Stomach (tissue), 4 donors: ENCODE measurements around the gene EIPR1.

ENCODE experiments used
- POLR2A ChIP-seq, 4 donors: fragments of 450-650 bp; IDR thresholded peaks; one replicate each; pipeline ENCODE4 v1.6.1; 2016; ENCODE audit warnings: antibody characterized with exemption in 4 of 4, control low read depth in 2 of 4, mild to moderate bottlenecking in 1 of 4, moderate library complexity in 1 of 4
- POLR2AphosphoS5 ChIP-seq, 3 donors: sonication (generic); formaldehyde crosslinking; IDR thresholded peaks; one replicate each; pipeline ENCODE4 v1.6.1; 2016; ENCODE audit warnings: antibody characterized with exemption in 3 of 3
- TF ChIP-seq, protein P1 (sequence below), 7 experiments: fragments of 450-650 bp in 4 of 7; fragments of 200-600 bp in 3 of 7; sonication (generic) in 3 of 7; IDR thresholded peaks; one replicate each; pipeline ENCODE4 v1.5.1; 2016 to 2019; ENCODE audit warnings: antibody characterized with exemption in 7 of 7, control low read depth in 2 of 7, mild to moderate bottlenecking in 1 of 7

DNA sequence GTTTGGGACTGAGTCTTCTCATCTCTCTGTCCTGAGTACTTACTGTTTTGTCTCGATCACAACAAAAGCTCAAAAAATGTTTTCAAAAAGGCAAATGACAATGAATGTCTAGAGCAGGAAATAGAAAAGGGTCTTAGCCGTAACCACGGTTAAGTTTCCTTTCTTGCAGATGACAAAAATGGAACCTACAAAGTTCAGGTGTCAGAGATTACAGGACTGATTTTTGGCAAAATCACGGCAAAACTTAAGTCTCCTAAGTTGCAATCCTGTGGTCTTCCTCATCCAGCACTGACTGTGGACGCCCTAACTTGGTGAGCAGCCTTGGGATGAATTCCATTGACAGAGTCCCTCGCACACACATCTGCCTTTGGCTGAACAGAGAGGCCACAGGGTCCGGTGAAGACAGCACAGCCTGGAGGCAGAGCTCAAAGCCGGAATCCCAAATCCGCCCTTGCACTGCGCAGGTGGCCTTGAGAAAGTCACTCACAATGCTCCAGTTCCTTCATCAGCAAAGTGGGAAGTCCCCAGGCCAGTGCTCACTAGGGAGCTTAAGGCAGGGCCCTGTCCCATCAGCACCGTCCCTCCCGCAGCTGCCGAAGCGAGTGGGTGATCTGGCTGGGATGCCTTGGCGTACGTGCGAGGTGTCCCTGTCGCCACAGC is 55.2 kb downstream of the EIPR1 start:
- TF ChIP-seq POLR2A (IDR thresholded peaks at IDR 0.05) (no peak), POLR2AphosphoS5 (IDR thresholded peaks at IDR 0.05) (no peak)
- TF ChIP-seq, protein P1, sequence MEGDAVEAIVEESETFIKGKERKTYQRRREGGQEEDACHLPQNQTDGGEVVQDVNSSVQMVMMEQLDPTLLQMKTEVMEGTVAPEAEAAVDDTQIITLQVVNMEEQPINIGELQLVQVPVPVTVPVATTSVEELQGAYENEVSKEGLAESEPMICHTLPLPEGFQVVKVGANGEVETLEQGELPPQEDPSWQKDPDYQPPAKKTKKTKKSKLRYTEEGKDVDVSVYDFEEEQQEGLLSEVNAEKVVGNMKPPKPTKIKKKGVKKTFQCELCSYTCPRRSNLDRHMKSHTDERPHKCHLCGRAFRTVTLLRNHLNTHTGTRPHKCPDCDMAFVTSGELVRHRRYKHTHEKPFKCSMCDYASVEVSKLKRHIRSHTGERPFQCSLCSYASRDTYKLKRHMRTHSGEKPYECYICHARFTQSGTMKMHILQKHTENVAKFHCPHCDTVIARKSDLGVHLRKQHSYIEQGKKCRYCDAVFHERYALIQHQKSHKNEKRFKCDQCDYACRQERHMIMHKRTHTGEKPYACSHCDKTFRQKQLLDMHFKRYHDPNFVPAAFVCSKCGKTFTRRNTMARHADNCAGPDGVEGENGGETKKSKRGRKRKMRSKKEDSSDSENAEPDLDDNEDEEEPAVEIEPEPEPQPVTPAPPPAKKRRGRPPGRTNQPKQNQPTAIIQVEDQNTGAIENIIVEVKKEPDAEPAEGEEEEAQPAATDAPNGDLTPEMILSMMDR (IDR thresholded peaks at IDR 0.05): no peak
